Activated CD8-positive, alpha-beta memory T cell treated with anti-CD3 and anti-CD28 coated beads, Interleukin-2, amount 10 ng/mL, durations not matched to agents 7 days and 5 days (primary cell): ENCODE results near the gene ZNF814. TPM values are rescaled to one million over a fixed set of nuclear protein-coding genes. Genes with fewer than 3 reads are reported as not detected.
"Not testable (repeated sequence)": the region's sequence is repeated elsewhere in the genome, so short reads cannot be mapped to it uniquely, and the experiment has no call there.

Experiments used
- ATAC-seq: fragments of 150-1000 bp; cut with Tn5 transposase; one replicate; pipeline ENCODE4 v1.10.0; 2021; ENCODE audit warnings: moderate library complexity
- CTCF ChIA-PET: fragments of 350-600 bp; sonication (Branson Sonifier 250); formaldehyde crosslinking; loops from one replicate; lab custom pipeline; 2021; ENCODE audit warnings: antibody characterized with exemption; lab: Charles Lee
- DNase-seq: peaks from one replicate; pipeline ENCODE4 v3.0.0-alpha.2; 2020
- H3K27ac Mint-ChIP-seq: one replicate; pipeline ENCODE4 v1.8.0; 2021; ENCODE audit warnings: mild to moderate bottlenecking, mixed read lengths
- H3K27me3 Mint-ChIP-seq: one replicate; pipeline ENCODE4 v1.8.0; 2021; ENCODE audit warnings: mixed read lengths
- H3K36me3 Mint-ChIP-seq: one replicate; pipeline ENCODE4 v1.8.0; 2021; ENCODE audit warnings: mild to moderate bottlenecking, mixed read lengths
- H3K4me1 Mint-ChIP-seq: one replicate; pipeline ENCODE4 v1.8.0; 2021; ENCODE audit warnings: mixed read lengths
- H3K4me3 Mint-ChIP-seq: one replicate; pipeline ENCODE4 v1.8.0; 2021; ENCODE audit warnings: mild to moderate bottlenecking, moderate library complexity, mixed read lengths
- H3K9me3 Mint-ChIP-seq: one replicate; pipeline ENCODE4 v1.8.0; 2022; ENCODE audit warnings: low read depth, mixed read lengths
- total RNA-seq, 2 experiments: library from RNA; stranded (reverse); gene quantifications; one replicate each; pipeline ENCODE4 v1.2.3, GENCODE V29; 2021

The ZNF814 gene
- 10 to 100 TPM; 26.7 to 28.1 TPM for total RNA-seq

- peaks cover 56% of the 10 kb centered on the region for H3K36me3 Mint-ChIP-seq
- H3K9me3 Mint-ChIP-seq, result peaks cover 8% of the 10 kb centered on the region
- peak within 1 kb of the TSS; percentile 88 for H3K27ac Mint-ChIP-seq
- H3K4me3 Mint-ChIP-seq, result peak within 1 kb of the TSS; percentile 85
- H3K27me3 Mint-ChIP-seq, result no peaks in the 10 kb centered on the region
- DNase-seq (peak; percentile 92), ATAC-seq (peak; percentile 93)
- CTCF ChIA-PET, result interaction anchor here (1.1 kb wide), 1 partner anchor 18 kb away, joined by 3 read pairs; no protein-coding TSS in a partner anchor
- peaks cover 20% of the 10 kb centered on the region for H3K4me1 Mint-ChIP-seq
Measured at GRCh38 chr19:57888560-57889231, at the start of gene ZNF814. Gene ZNF814 (minus strand): TSS chr19:57889037. CDS start chr19:57888802, 235 bp downstream.

DNA sequence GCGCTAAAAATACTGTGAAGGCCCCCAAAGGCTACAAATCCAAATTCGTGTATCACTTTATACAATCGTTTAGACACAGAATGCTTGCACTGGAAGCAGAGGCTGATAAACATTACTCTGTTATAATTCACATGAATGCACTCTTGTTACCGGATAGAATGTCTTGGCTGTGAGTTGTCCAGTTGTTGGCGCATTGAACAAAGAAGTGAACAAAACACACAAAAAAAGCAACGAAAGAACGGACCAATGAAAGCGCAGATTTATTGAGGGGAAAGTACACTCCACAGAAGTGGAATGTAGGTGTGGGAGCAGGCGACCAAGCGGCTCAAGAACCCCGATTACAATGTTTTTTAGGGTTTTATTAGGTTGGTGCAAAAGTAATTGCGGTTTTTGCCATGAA lies 46.9 kb upstream of the ZNF814 start:
- CTCF ChIA-PET, result no interaction called here
- Mint-ChIP-seq H3K9me3 (peaks cover 30% of the 10 kb centered on the region), H3K36me3 (peaks cover 68% of the 10 kb centered on the region), H3K4me3 (no peak overlapping the region), H3K27ac (no peak overlapping the region), H3K4me1 (peaks cover 7% of the 10 kb centered on the region), H3K27me3 (no peaks in the 10 kb centered on the region)
- no peak for DNase-seq
- ATAC-seq, result no peak

DNA sequence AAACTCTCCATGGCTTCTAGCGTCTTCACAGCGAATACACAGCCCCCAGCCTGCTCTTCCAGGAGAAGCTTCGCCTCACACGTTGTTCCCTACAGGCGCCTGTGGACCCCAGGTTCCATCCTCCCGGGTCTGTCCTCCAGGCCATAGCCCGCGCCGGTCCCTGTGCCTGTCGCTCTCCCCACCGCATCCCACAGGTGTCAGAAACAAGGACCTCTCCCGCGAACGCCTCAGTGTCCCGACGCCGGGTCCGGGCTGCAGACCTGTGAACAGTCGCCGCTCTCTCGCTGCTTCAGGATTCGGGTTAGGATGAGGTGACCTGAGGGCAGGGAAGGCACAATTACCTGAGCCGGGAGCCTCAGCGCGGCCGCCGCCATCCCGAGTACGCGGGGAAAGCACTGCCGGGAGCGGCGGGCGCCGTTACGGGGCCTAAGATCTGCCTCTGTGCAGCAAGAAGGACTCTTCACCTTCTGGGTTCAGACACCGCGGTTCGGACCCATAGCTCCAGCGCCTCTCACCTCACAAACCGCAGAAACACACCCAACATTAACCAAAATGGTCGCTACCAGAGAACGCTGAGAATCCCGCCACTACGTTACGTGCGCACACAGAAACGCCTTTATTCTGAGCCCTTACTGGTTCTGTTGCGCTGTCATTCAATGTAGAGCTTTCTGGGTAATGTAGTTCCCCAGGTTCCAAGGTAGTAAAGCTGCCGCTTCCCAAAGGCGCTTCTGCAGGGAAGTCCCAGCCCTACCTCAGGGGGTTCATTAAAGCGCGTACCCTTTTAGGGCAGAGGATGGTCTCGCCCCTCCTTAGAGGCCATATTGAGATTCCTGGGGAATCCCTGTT lies 46.2 kb upstream of the ZNF814 start, which contains the start of gene ZNF418:
ZNF418 (minus strand) TSS at position 583 of the 846 bp plus-strand sequence. CDS start 1,580 bp downstream, outside the sequence.
- CTCF ChIA-PET, result no interaction called here
- H3K27ac Mint-ChIP-seq, result peak within 1 kb of the TSS; percentile 87
- H3K27me3 Mint-ChIP-seq, result no peaks in the 10 kb centered on the region
- peaks cover 31% of the 10 kb centered on the region for H3K9me3 Mint-ChIP-seq
- ATAC-seq (peak; percentile 99), DNase-seq (peak; percentile 81)
- peaks cover 7% of the 10 kb centered on the region for H3K4me1 Mint-ChIP-seq
- H3K36me3 Mint-ChIP-seq, result peaks cover 70% of the 10 kb centered on the region
- peak within 1 kb of the TSS; percentile 83 for H3K4me3 Mint-ChIP-seq

DNA sequence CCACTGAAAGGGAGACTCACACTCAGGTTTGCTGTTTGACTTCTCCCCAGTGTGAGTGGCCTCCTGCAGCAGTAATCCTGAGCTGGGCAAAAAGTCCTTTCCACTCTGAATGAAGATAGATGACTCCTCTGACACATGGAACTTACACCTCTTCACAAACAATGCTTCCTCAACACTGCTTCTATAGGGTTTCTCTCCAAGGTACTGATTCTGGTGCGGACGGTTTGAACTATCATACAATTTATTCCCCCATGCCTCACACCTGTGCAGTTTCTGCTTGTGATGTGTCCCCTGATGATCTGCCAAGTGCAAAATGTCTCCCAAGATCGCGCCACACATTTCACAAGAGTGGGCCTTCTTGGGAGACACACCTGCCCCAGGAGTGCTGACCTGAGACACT lies 38.8 kb upstream of the ZNF814 start:
- Mint-ChIP-seq H3K27ac (no peak overlapping the region), H3K36me3 (peaks cover 59% of the 10 kb centered on the region), H3K9me3 (peaks cover 38% of the 10 kb centered on the region), H3K27me3 (no peaks in the 10 kb centered on the region), H3K4me3 (no peak overlapping the region), H3K4me1 (no peaks in the 10 kb centered on the region)
- DNase-seq (no peak), ATAC-seq (no peak)
- CTCF ChIA-PET, result no interaction called here

- CTCF ChIA-PET, result interaction anchor here (0.9 to 1.2 kb wide), 3 partner anchors 14 to 189 kb away, joined by 4 to 8 read pairs (median 5); partner anchors contain the start of gene ZNF671
- not testable (repeated sequence) for H3K27me3 Mint-ChIP-seq
- peak; percentile 99 for ATAC-seq
- Mint-ChIP-seq H3K4me3 (peak within 1 kb of the TSS; percentile 90), H3K27ac (peak within 1 kb of the TSS; percentile 96), H3K36me3 (peaks cover 66% of the 10 kb centered on the region), H3K9me3 (peaks cover 23% of the 10 kb centered on the region), H3K4me1 (peaks cover 33% of the 10 kb centered on the region)
- peak; percentile 92 for DNase-seq
Measured at GRCh38 chr19:57916168-57916995, 27.5 kb upstream of the ZNF814 start, which contains the start of gene ZNF417. Gene ZNF417 (minus strand): TSS chr19:57916592. CDS start chr19:57916411, 181 bp downstream.

- peaks cover 23% of the 10 kb centered on the region for H3K9me3 Mint-ChIP-seq
- no peak overlapping the region for H3K27ac Mint-ChIP-seq
- CTCF ChIA-PET, result no interaction called here
- no peaks in the 10 kb centered on the region for H3K27me3 Mint-ChIP-seq
- ATAC-seq, result no peak
- H3K4me1 Mint-ChIP-seq, result peaks cover 33% of the 10 kb centered on the region
- no peak overlapping the region for H3K4me3 Mint-ChIP-seq
- H3K36me3 Mint-ChIP-seq, result peaks cover 70% of the 10 kb centered on the region
- no peak for DNase-seq
Measured at GRCh38 chr19:57914531-57914930, 25.7 kb upstream of the ZNF814 start.

DNA sequence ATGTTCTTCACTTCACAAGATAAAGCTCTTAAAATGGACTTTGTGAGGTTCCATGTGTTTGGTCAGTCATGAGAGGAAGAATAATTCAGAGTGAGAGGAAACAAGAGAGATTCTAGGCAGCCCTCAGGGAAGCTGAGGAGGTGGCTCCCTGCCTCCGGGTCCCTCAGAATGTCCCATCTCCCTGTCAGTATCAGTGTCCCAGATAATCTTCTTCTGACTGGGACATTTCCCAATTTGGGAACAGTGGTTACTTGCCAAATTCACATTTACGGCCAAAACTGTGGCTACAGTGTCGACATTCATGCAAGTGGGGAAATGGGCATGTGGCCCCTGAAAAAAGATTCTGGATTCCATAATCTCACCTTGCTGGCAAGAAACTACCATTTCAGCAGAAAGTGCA lies 18.6 kb upstream of the ZNF814 start:
- H3K27me3 Mint-ChIP-seq, result no peaks in the 10 kb centered on the region
- peaks cover 22% of the 10 kb centered on the region for H3K9me3 Mint-ChIP-seq
- ATAC-seq (no peak), DNase-seq (no peak)
- H3K27ac Mint-ChIP-seq, result no peak overlapping the region
- CTCF ChIA-PET, result interaction anchor here (1.0 kb wide), 1 partner anchor 19 kb away, joined by 3 read pairs; no protein-coding TSS in a partner anchor
- H3K36me3 Mint-ChIP-seq, result peaks cover 62% of the 10 kb centered on the region
- H3K4me1 Mint-ChIP-seq, result peaks cover 9% of the 10 kb centered on the region
- H3K4me3 Mint-ChIP-seq, result no peak overlapping the region

GRCh38 chr19:57905258-57905657 lies 16.4 kb upstream of the ZNF814 start:
- DNase-seq (no peak), ATAC-seq (no peak)
- peaks cover 5% of the 10 kb centered on the region for H3K4me1 Mint-ChIP-seq
- CTCF ChIA-PET, result no interaction called here
- H3K36me3 Mint-ChIP-seq, result peaks cover 48% of the 10 kb centered on the region
- peaks cover 16% of the 10 kb centered on the region for H3K9me3 Mint-ChIP-seq
- no peak overlapping the region for H3K27ac Mint-ChIP-seq
- H3K4me3 Mint-ChIP-seq, result no peak overlapping the region
- H3K27me3 Mint-ChIP-seq, result no peaks in the 10 kb centered on the region

GRCh38 chr19:57903618-57904184 lies 14.9 kb upstream of the ZNF814 start:
- ATAC-seq (no peak), DNase-seq (no peak)
- Mint-ChIP-seq H3K9me3 (peaks cover 10% of the 10 kb centered on the region), H3K4me3 (no peak overlapping the region), H3K36me3 (peaks cover 39% of the 10 kb centered on the region), H3K4me1 (peaks cover 5% of the 10 kb centered on the region), H3K27ac (no peak overlapping the region), H3K27me3 (no peaks in the 10 kb centered on the region)
- CTCF ChIA-PET, result no interaction called here

DNA sequence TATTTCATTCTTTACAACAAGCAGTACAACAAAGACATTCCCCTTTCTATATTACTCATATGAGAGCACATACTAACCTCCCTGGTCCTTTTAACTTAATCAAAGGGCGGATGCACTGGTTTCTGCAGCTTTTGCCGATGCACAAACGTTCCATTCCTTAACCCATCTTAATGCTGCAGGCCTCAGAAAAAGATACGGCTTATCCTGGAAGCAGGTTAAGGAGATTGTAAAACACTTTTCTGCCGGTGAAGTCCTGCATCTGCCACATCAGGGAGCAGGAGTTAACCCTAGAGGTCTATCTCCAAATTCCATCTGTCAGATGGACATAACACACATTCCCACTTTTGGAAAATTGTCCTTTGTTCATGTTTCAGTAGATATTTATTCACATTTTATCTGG lies 11.5 kb upstream of the ZNF814 start:
- Mint-ChIP-seq H3K36me3 (peaks cover 19% of the 10 kb centered on the region), H3K27ac (no peak overlapping the region), H3K9me3 (no peaks in the 10 kb centered on the region), H3K4me3 (no peak overlapping the region), H3K27me3 (no peaks in the 10 kb centered on the region), H3K4me1 (peaks cover 7% of the 10 kb centered on the region)
- CTCF ChIA-PET, result no interaction called here
- no peak for ATAC-seq
- DNase-seq, result no peak

- peaks cover 37% of the 10 kb centered on the region for H3K36me3 Mint-ChIP-seq
- H3K4me1 Mint-ChIP-seq, result peaks cover 20% of the 10 kb centered on the region
- not testable (repeated sequence) for H3K9me3 Mint-ChIP-seq
Measured at GRCh38 chr19:57890706-57891105, 1.9 kb upstream of the ZNF814 start.

DNA sequence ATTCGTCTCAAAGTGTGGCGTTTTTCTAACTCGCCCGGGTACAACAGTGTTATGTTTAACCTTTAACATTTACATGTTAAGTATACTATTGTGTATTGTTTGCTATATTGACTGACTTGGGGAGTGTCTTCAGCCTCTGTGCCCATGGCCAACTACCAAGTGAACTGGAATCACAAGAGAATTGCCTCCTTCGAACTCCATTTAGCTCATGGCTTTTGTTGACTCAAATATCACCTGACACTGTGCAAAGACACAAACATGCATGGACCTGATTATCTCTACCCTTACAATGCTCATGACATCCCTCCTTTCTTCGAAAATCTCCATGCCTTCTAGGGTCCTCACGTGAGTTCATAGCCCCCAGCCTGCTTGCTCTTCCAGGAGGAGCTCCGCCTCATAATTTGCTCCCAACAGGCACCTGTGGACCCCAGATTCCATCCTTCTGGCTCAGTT lies 704 bp downstream of the ZNF814 start:
- peaks cover 20% of the 10 kb centered on the region for H3K4me1 Mint-ChIP-seq
- CTCF ChIA-PET, result interaction anchor here (1.1 kb wide), 1 partner anchor 19 kb away, joined by 3 read pairs; no protein-coding TSS in a partner anchor
- H3K36me3 Mint-ChIP-seq, result peaks cover 61% of the 10 kb centered on the region
- peaks cover 8% of the 10 kb centered on the region for H3K9me3 Mint-ChIP-seq
- no peaks in the 10 kb centered on the region for H3K27me3 Mint-ChIP-seq
- DNase-seq (no peak), ATAC-seq (peak; percentile 9)
- H3K4me3 Mint-ChIP-seq, result peak overlapping the region; percentile 85
- peak overlapping the region; percentile 88 for H3K27ac Mint-ChIP-seq

More at GRCh38 chr19:57890706-57891105, 1.9 kb upstream of the ZNF814 start:
- ATAC-seq, H3K27ac Mint-ChIP-seq, CTCF ChIA-PET, DNase-seq, H3K27me3 Mint-ChIP-seq, H3K4me3 Mint-ChIP-seq: not testable (repeated sequence)
